ENCODE data around the gene TRABD2A.

TRABD2A gene

GRCh38 chr2:84816426-84817026, 64.4 kb downstream of the TRABD2A start:
- DNase-seq (ENCODE audit: low spot score), result no peak

- DNase-seq (ENCODE audit: low spot score), result no peak
These were observed 65.7 kb downstream of the TRABD2A start for GRCh38 chr2:84815146-84815545.

GRCh38 chr2:84811839-84812431, 68.9 kb downstream of the TRABD2A start:
- no peak for DNase-seq (ENCODE audit: low spot score)

GRCh38 chr2:84808279-84808678, 72.6 kb downstream of the TRABD2A start:
- DNase-seq (ENCODE audit: low spot score), result no peak

- no peak for DNase-seq (ENCODE audit: low spot score)
These were observed 73.8 kb downstream of the TRABD2A start for GRCh38 chr2:84807063-84807485.

GRCh38 chr2:84805250-84805958, 75.5 kb downstream of the TRABD2A start:
- DNase-seq (ENCODE audit: low spot score), result no peak

GRCh38 chr2:84801811-84802210, 79.1 kb downstream of the TRABD2A start:
- DNase-seq (ENCODE audit: low spot score), result no peak

- DNase-seq (ENCODE audit: low spot score), result no peak
These were observed 80.6 kb downstream of the TRABD2A start for GRCh38 chr2:84800194-84800805.

GRCh38 chr2:84799772-84800171, 81.1 kb downstream of the TRABD2A start:
- DNase-seq (ENCODE audit: low spot score), result no peak

- DNase-seq (ENCODE audit: low spot score), result no peak
These were observed 83.6 kb downstream of the TRABD2A start for GRCh38 chr2:84797271-84797670.

- DNase-seq (ENCODE audit: low spot score), result no peak
These were observed 84.1 kb downstream of the TRABD2A start for GRCh38 chr2:84796798-84797197.

- no peak for DNase-seq (ENCODE audit: low spot score)
These were observed 87.2 kb downstream of the TRABD2A start for GRCh38 chr2:84793641-84794040.

- no peak for DNase-seq (ENCODE audit: low spot score)
These were observed 87.9 kb downstream of the TRABD2A start for GRCh38 chr2:84792856-84793522.

- no peak for DNase-seq (ENCODE audit: low spot score)
These were observed 92.4 kb downstream of the TRABD2A start for GRCh38 chr2:84788498-84788897.

GRCh38 chr2:84788027-84788426, 92.9 kb downstream of the TRABD2A start:
- DNase-seq (ENCODE audit: low spot score), result no peak

- DNase-seq (ENCODE audit: low spot score), result no peak
These were observed 94.3 kb downstream of the TRABD2A start for GRCh38 chr2:84786601-84787000.

- DNase-seq (ENCODE audit: low spot score), result no peak
These were observed 94.9 kb downstream of the TRABD2A start for GRCh38 chr2:84785950-84786349.

- DNase-seq (ENCODE audit: low spot score), result no peak
These were observed 98.0 kb downstream of the TRABD2A start for GRCh38 chr2:84782717-84783442.

- no peak for DNase-seq (ENCODE audit: low spot score)
These were observed 98.8 kb downstream of the TRABD2A start for GRCh38 chr2:84781942-84782716.

- DNase-seq (ENCODE audit: low spot score), result no peak
These were observed 101.1 kb downstream of the TRABD2A start for GRCh38 chr2:84779781-84780180.
